CD14-positive monocyte (primary cell): ENCODE measurements around the gene ADGRG1. TPM values are rescaled to one million over a fixed set of nuclear protein-coding genes. Genes with fewer than 3 reads are reported as not detected.

Experiments
- DNase-seq, 3 donors: peaks; one replicate each; pipeline ENCODE4 v3.0.0-alpha.2; 2011 to 2022
- H2AFZ ChIP-seq: 2 replicates; pipeline ENCODE4 v1.6.0; 2012; ENCODE audit warnings: mild to moderate bottlenecking, low read depth, low read length, inconsistent platforms; ENCODE audit not compliant: insufficient read depth, poor library complexity, severe bottlenecking
- H3K27ac ChIP-seq, 2 donors: 1 replicate in 1 of 2; 2 replicates in 1 of 2; pipeline ENCODE4 v1.5.1; 2012 to 2013; ENCODE audit warnings: low read length in 2 of 2, control low read depth in 1 of 2, inconsistent platforms in 1 of 2, low read depth in 1 of 2, mild to moderate bottlenecking in 1 of 2
- H3K27me3 ChIP-seq, 2 donors: one replicate each; pipeline versions ENCODE4 v1.6.0 to v1.6.1; 2011 to 2013; ENCODE audit warnings: low read length in 2 of 2; ENCODE audit not compliant: control insufficient read depth in 2 of 2, insufficient read depth in 2 of 2
- H3K36me3 ChIP-seq, 2 donors: replicated peaks in 1 of 2; 1 replicate in 1 of 2; 2 replicates in 1 of 2; pipeline versions ENCODE4 v1.5.1 to v1.6.1; 2012 to 2013; ENCODE audit warnings: low read length in 2 of 2, control low read depth in 1 of 2, inconsistent platforms in 1 of 2, mild to moderate bottlenecking in 1 of 2; ENCODE audit not compliant: insufficient read depth in 2 of 2, control insufficient read depth in 1 of 2
- H3K4me1 ChIP-seq, 2 donors: 1 replicate in 1 of 2; 2 replicates in 1 of 2; pipeline versions ENCODE4 v1.5.1 to v1.6.1; 2012 to 2013; ENCODE audit warnings: low read length in 2 of 2, control low read depth in 1 of 2, inconsistent platforms in 1 of 2, mild to moderate bottlenecking in 1 of 2, moderate library complexity in 1 of 2; ENCODE audit not compliant: insufficient read depth in 2 of 2, control insufficient read depth in 1 of 2
- H3K4me2 ChIP-seq: replicated peaks from 2 replicates; pipeline ENCODE3; 2012; ENCODE audit warnings: low read length, moderate library complexity, mild to moderate bottlenecking; ENCODE audit not compliant: poor library complexity, severe bottlenecking; ENCODE audit errors: extremely low read depth
- H3K4me3 ChIP-seq, 3 experiments: fragments of 200-600 bp in 1 of 3; sonication (generic) in 1 of 3; replicated peaks in 1 of 3; 1 replicate in 2 of 3; 2 replicates in 1 of 3; pipeline ENCODE4 v1.5.1; 2011 to 2013; ENCODE audit warnings: low read length in 3 of 3, mild to moderate bottlenecking in 3 of 3, control low read depth in 2 of 3, low read depth in 2 of 3, inconsistent platforms in 1 of 3, moderate library complexity in 1 of 3
- H3K79me2 ChIP-seq: 2 replicates; pipeline ENCODE4 v1.6.0; 2012; ENCODE audit warnings: mild to moderate bottlenecking, control low read depth, inconsistent platforms, low read length, moderate library complexity; ENCODE audit not compliant: insufficient read depth
- H3K9ac ChIP-seq: 2 replicates; pipeline ENCODE4 v1.6.0; 2017; ENCODE audit warnings: low read length, mild to moderate bottlenecking; ENCODE audit not compliant: insufficient read depth, poor library complexity, severe bottlenecking
- H3K9me3 ChIP-seq, 2 donors: replicated peaks in 1 of 2; 1 replicate in 1 of 2; 2 replicates in 1 of 2; pipeline versions ENCODE4 v1.5.1 to v1.6.1; 2012 to 2013; ENCODE audit warnings: low read length in 2 of 2, control low read depth in 1 of 2; ENCODE audit not compliant: control insufficient read depth in 1 of 2, insufficient read depth in 1 of 2
- H4K20me1 ChIP-seq: 2 replicates; pipeline ENCODE4 v1.6.0; 2012; ENCODE audit warnings: mild to moderate bottlenecking, low read length, control low read depth, moderate library complexity; ENCODE audit not compliant: insufficient read depth
- H3K27ac Mint-ChIP-seq, 7 donors: one replicate each; pipeline ENCODE4 v1.8.0; 2020; ENCODE audit warnings: mild to moderate bottlenecking in 7 of 7, mixed read lengths in 7 of 7, moderate library complexity in 6 of 7, inconsistent platforms in 2 of 7
- H3K27me3 Mint-ChIP-seq, 3 donors: one replicate each; pipeline ENCODE4 v1.8.0; 2021 to 2022; ENCODE audit warnings: low read depth in 3 of 3, mild to moderate bottlenecking in 3 of 3, mixed read lengths in 3 of 3, moderate library complexity in 3 of 3, inconsistent platforms in 1 of 3
- H3K36me3 Mint-ChIP-seq, 2 donors: one replicate each; pipeline ENCODE4 v1.8.0; 2020; ENCODE audit warnings: mixed read lengths in 2 of 2, inconsistent platforms in 1 of 2, mild to moderate bottlenecking in 1 of 2
- H3K4me1 Mint-ChIP-seq: one replicate; pipeline ENCODE4 v1.8.0; 2020; ENCODE audit warnings: mild to moderate bottlenecking, mixed read lengths
- H3K4me3 Mint-ChIP-seq, 2 donors: one replicate each; pipeline ENCODE4 v1.8.0; 2020; ENCODE audit warnings: mild to moderate bottlenecking in 2 of 2, mixed read lengths in 2 of 2, moderate library complexity in 1 of 2
- H3K9me3 Mint-ChIP-seq, 7 donors: one replicate each; pipeline ENCODE4 v1.8.0; 2020 to 2022; ENCODE audit warnings: mixed read lengths in 7 of 7, mild to moderate bottlenecking in 6 of 7, moderate library complexity in 6 of 7, inconsistent platforms in 2 of 7
- CTCF ChIP-seq: fragments of 200-600 bp; IDR thresholded peaks from one replicate; pipeline ENCODE4 v1.8.0; 2022; ENCODE audit warnings: antibody characterized with exemption, mild to moderate bottlenecking
- WGBS: methylation state at CpG from one replicate; pipeline ENCODE4 v1.1.5; 2013; ENCODE audit warnings: missing lambda C conversion rate; ENCODE audit not compliant: insufficient coverage; 5-methylcytosine and 5-hydroxymethylcytosine counted together
- intact Hi-C, 2 donors: fragments of 100-400 bp; cut with micrococcal nuclease; formaldehyde crosslinking; loops; one replicate each; pipeline versions ENCODE4 v1.15.0 to v1.15.1; 2023
- polyA plus RNA-seq, 3 donors: library from polyadenylated mRNA; depleted of rRNA in 1 of 3; unstranded in 2 of 3; stranded (reverse) in 1 of 3; fragments of 300-500 nt in 2 of 3; fragments of >200 nt in 1 of 3; fragmentation: Illumina TruSeq in 2 of 3; gene quantifications; 1 replicate in 2 of 3; 2 replicates in 1 of 3; pipeline ENCODE4 v1.2.3, GENCODE V29; 2012 to 2021

ADGRG1 gene
- polyA plus RNA-seq, 3 donors, result 0.07 to 0.39 (median 0.08) TPM

- 20% methylated on average over 1 of the region's 4 CpGs for WGBS
- Histone ChIP-seq H3K4me1 (peaks cover 4 to 18% of the 10 kb centered on the region in 2 donors), H3K27ac (no peak overlapping the region), H3K9me3 (no peaks in the 10 kb centered on the region), H3K4me2 (no peak overlapping the region), H3K27me3 (peaks cover 2 to 10% of the 10 kb centered on the region in 2 donors), H2AFZ (no peak overlapping the region), H4K20me1 (no peaks in the 10 kb centered on the region), H3K4me3 (no peak overlapping the region), H3K36me3 (no peaks in the 10 kb centered on the region), H3K79me2 (no peaks in the 10 kb centered on the region), H3K9ac (no peak overlapping the region)
- no peak for DNase-seq
- no peak for TF ChIP-seq CTCF
- Mint-ChIP-seq H3K4me1 (peaks cover 15% of the 10 kb centered on the region), H3K27ac (no peak overlapping the region), H3K27me3 (peaks cover 12 to 27% (median 21%) of the 10 kb centered on the region in 3 donors), H3K36me3 (no peaks in the 10 kb centered on the region), H3K9me3 (peaks cover 0 to 1% (median 0%) of the 10 kb centered on the region in 7 donors), H3K4me3 (no peak overlapping the region)
- intact Hi-C loops, result no loop called here
Measured at GRCh38 chr16:57606147-57606846, 22.1 kb upstream of the ADGRG1 start.

GRCh38 chr16:57606847-57607501 is 21.5 kb upstream of the ADGRG1 start:
- no peaks in the 10 kb centered on the region for H3K9me3 ChIP-seq
- H3K4me1 ChIP-seq, result peaks cover 4 to 11% of the 10 kb centered on the region in 2 donors
- Mint-ChIP-seq H3K4me3 (no peak overlapping the region), H3K9me3 (peaks cover 0 to 1% (median 0%) of the 10 kb centered on the region in 7 donors), H3K27ac (no peak overlapping the region), H3K27me3 (peaks cover 12 to 23% (median 19%) of the 10 kb centered on the region in 3 donors), H3K36me3 (no peaks in the 10 kb centered on the region), H3K4me1 (peaks cover 11% of the 10 kb centered on the region)
- peaks cover 2 to 10% of the 10 kb centered on the region in 2 donors for H3K27me3 ChIP-seq
- H4K20me1 ChIP-seq, result no peaks in the 10 kb centered on the region
- H3K27ac ChIP-seq, result no peak overlapping the region
- H2AFZ ChIP-seq, result no peak overlapping the region
- 69% methylated on average over 5 of the region's 11 CpGs for WGBS
- no peaks in the 10 kb centered on the region for H3K36me3 ChIP-seq
- H3K4me2 ChIP-seq, result no peak overlapping the region
- no peaks in the 10 kb centered on the region for H3K79me2 ChIP-seq
- no peak for TF ChIP-seq CTCF
- DNase-seq, result no peak
- intact Hi-C loops, result no loop called here
- H3K9ac ChIP-seq, result no peak overlapping the region
- H3K4me3 ChIP-seq, result no peak overlapping the region
